Smooth muscle cell of the brain vasculature (primary cell): ENCODE results near the gene SLC16A13.

Source experiments
- DNase-seq: peaks from one replicate; pipeline ENCODE4 v3.0.0-alpha.2; 2012; ENCODE audit warnings: low read depth, low spot score

The SLC16A13 gene

GRCh38 chr17:7014261-7014994 lies 21.4 kb upstream of the SLC16A13 start:
- DNase-seq: peak; percentile 83

GRCh38 chr17:7014995-7015958 lies 20.5 kb upstream of the SLC16A13 start:
- DNase-seq: no peak

GRCh38 chr17:7016418-7016817 lies 19.4 kb upstream of the SLC16A13 start:
- no peak for DNase-seq

- DNase-seq: no peak
Observed at GRCh38 chr17:7016886-7017826, 18.7 kb upstream of the SLC16A13 start.

- no peak for DNase-seq
Observed at GRCh38 chr17:7017827-7018200, 18.0 kb upstream of the SLC16A13 start.

GRCh38 chr17:7018331-7018964 lies 17.4 kb upstream of the SLC16A13 start:
- no peak for DNase-seq

GRCh38 chr17:7019367-7019766 lies 16.4 kb upstream of the SLC16A13 start:
- DNase-seq: no peak

GRCh38 chr17:7019839-7020519 lies 15.8 kb upstream of the SLC16A13 start:
- no peak for DNase-seq

- no peak for DNase-seq
Observed at GRCh38 chr17:7020894-7021664, 14.7 kb upstream of the SLC16A13 start.

GRCh38 chr17:7021993-7022778 lies 13.6 kb upstream of the SLC16A13 start:
- DNase-seq: no peak

GRCh38 chr17:7022781-7023571 lies 12.8 kb upstream of the SLC16A13 start, which contains the start of gene BCL6B:
Gene BCL6B, plus strand, starts transcription at chr17:7023050. Its CDS starts 622 bp downstream, at chr17:7023672.
- DNase-seq: no peak

- DNase-seq: no peak
Observed at GRCh38 chr17:7023576-7024401, 12.0 kb upstream of the SLC16A13 start.

GRCh38 chr17:7024402-7024785 lies 11.4 kb upstream of the SLC16A13 start:
- no peak for DNase-seq

- no peak for DNase-seq
Observed at GRCh38 chr17:7025245-7025644, 10.6 kb upstream of the SLC16A13 start.

- no peak for DNase-seq
Observed at GRCh38 chr17:7026471-7027115, 9.2 kb upstream of the SLC16A13 start.

- no peak for DNase-seq
Observed at GRCh38 chr17:7027335-7027734, 8.5 kb upstream of the SLC16A13 start.

GRCh38 chr17:7029096-7029495 lies 6.7 kb upstream of the SLC16A13 start:
- DNase-seq: no peak
